ENCODE data around the gene HERPUD1.

- TF ChIP-seq, protein P1, sequence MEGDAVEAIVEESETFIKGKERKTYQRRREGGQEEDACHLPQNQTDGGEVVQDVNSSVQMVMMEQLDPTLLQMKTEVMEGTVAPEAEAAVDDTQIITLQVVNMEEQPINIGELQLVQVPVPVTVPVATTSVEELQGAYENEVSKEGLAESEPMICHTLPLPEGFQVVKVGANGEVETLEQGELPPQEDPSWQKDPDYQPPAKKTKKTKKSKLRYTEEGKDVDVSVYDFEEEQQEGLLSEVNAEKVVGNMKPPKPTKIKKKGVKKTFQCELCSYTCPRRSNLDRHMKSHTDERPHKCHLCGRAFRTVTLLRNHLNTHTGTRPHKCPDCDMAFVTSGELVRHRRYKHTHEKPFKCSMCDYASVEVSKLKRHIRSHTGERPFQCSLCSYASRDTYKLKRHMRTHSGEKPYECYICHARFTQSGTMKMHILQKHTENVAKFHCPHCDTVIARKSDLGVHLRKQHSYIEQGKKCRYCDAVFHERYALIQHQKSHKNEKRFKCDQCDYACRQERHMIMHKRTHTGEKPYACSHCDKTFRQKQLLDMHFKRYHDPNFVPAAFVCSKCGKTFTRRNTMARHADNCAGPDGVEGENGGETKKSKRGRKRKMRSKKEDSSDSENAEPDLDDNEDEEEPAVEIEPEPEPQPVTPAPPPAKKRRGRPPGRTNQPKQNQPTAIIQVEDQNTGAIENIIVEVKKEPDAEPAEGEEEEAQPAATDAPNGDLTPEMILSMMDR (conservative IDR thresholded peaks at IDR 0.05; ENCODE audit: low read depth, low read length), result no peak
- TF ChIP-seq EZH2 (IDR thresholded peaks at IDR 0.05; ENCODE audit: borderline replicate concordance, low read depth, low read length, poor library complexity, severe bottlenecking), result no peak
Measured at GRCh38 chr16:56965149-56966092, 33.5 kb downstream of the HERPUD1 start.
